NOMO-1 treated with dmso at 0.1 percent for 144 hours (cell line): ENCODE data around the gene ZYG11A.

Experiments used
- DNase-seq: peaks from one replicate; lab custom pipeline; 2025; ENCODE audit not compliant: unreplicated experiment; lab: John Stamatoyannopoulos, UW

The ZYG11A gene

GRCh38 chr1:52876843-52877242, 34.3 kb downstream of the ZYG11A start:
- no peak for DNase-seq

GRCh38 chr1:52877554-52877953, 35.0 kb downstream of the ZYG11A start:
- no peak for DNase-seq

GRCh38 chr1:52880206-52880605, 37.6 kb downstream of the ZYG11A start:
- DNase-seq = no peak

- DNase-seq = no peak
These were observed 44.9 kb downstream of the ZYG11A start for GRCh38 chr1:52887483-52887882.

GRCh38 chr1:52892424-52893215, 50.1 kb downstream of the ZYG11A start:
- no peak for DNase-seq

- peak; percentile 4 for DNase-seq
These were observed 56.9 kb downstream of the ZYG11A start for GRCh38 chr1:52899445-52899894.

GRCh38 chr1:52900402-52900801, 57.8 kb downstream of the ZYG11A start:
- no peak for DNase-seq

- no peak for DNase-seq
These were observed 58.8 kb downstream of the ZYG11A start for GRCh38 chr1:52901384-52901783.

GRCh38 chr1:52904208-52904926, 61.8 kb downstream of the ZYG11A start:
- DNase-seq = no peak

GRCh38 chr1:52904927-52905698, 62.6 kb downstream of the ZYG11A start:
- no peak for DNase-seq

GRCh38 chr1:52906135-52906603, 63.6 kb downstream of the ZYG11A start:
- no peak for DNase-seq

GRCh38 chr1:52907068-52907811, 64.7 kb downstream of the ZYG11A start:
- no peak for DNase-seq

GRCh38 chr1:52907812-52908153, 65.2 kb downstream of the ZYG11A start:
- DNase-seq = no peak

- no peak for DNase-seq
These were observed 69.0 kb downstream of the ZYG11A start for GRCh38 chr1:52911541-52911940.

- DNase-seq = no peak
These were observed 70.5 kb downstream of the ZYG11A start for GRCh38 chr1:52913014-52913413.

GRCh38 chr1:52913537-52913936, 71.0 kb downstream of the ZYG11A start:
- DNase-seq = no peak

- DNase-seq = no peak
These were observed 71.9 kb downstream of the ZYG11A start for GRCh38 chr1:52914463-52914862.

GRCh38 chr1:52915211-52915854, 72.8 kb downstream of the ZYG11A start:
- DNase-seq = no peak

GRCh38 chr1:52915855-52916220, 73.3 kb downstream of the ZYG11A start:
- DNase-seq = no peak

GRCh38 chr1:52916241-52916975, 73.8 kb downstream of the ZYG11A start:
- no peak for DNase-seq
